ENCODE measurements around the gene MST1R.

MST1R gene

GRCh38 chr3:49844464-49845183, 59.0 kb downstream of the MST1R start:
- Histone ChIP-seq H3K9ac (ENCODE audit: low read length in 5 of 5) (no peak overlapping the region), H3K36me3 (ENCODE audit: control insufficient read depth in 5 of 5, insufficient read depth in 5 of 5, low read length in 5 of 5) (no peaks in the 10 kb centered on the region), H3K27ac (ENCODE audit: low read depth, low read length) (no peak overlapping the region), H3K27me3 (ENCODE audit: control insufficient read depth in 5 of 5, insufficient read depth in 4 of 5, low read length in 5 of 5) (no peaks in the 10 kb centered on the region), H3K4me1 (ENCODE audit: control insufficient read depth in 5 of 5, insufficient read depth in 5 of 5, low read length in 5 of 5) (peaks cover 3 to 23% (median 17%) of the 10 kb centered on the region in 5 donors), H3K4me3 (ENCODE audit: low read depth in 1 of 5, low read length in 5 of 5) (no peak overlapping the region), H3K9me3 (ENCODE audit: control insufficient read depth in 5 of 5, low read length in 5 of 5) (no peaks in the 10 kb centered on the region)

GRCh38 chr3:49842843-49843517, 60.7 kb downstream of the MST1R start:
- no peaks in the 10 kb centered on the region for H3K36me3 ChIP-seq (ENCODE audit: control insufficient read depth in 5 of 5, insufficient read depth in 5 of 5, low read length in 5 of 5)
- peaks cover 9 to 29% (median 22%) of the 10 kb centered on the region in 5 donors for H3K4me1 ChIP-seq (ENCODE audit: control insufficient read depth in 5 of 5, insufficient read depth in 5 of 5, low read length in 5 of 5)
- no peaks in the 10 kb centered on the region for H3K27me3 ChIP-seq (ENCODE audit: control insufficient read depth in 5 of 5, insufficient read depth in 4 of 5, low read length in 5 of 5)
- no peak overlapping the region for H3K4me3 ChIP-seq (ENCODE audit: low read depth in 1 of 5, low read length in 5 of 5)
- no peaks in the 10 kb centered on the region for H3K9me3 ChIP-seq (ENCODE audit: control insufficient read depth in 5 of 5, low read length in 5 of 5)
- no peak overlapping the region for H3K9ac ChIP-seq (ENCODE audit: low read length in 5 of 5)
- no peak overlapping the region for H3K27ac ChIP-seq (ENCODE audit: low read depth, low read length)

GRCh38 chr3:49841806-49842205, 61.9 kb downstream of the MST1R start:
- peaks cover 9 to 29% (median 22%) of the 10 kb centered on the region in 5 donors for H3K4me1 ChIP-seq (ENCODE audit: control insufficient read depth in 5 of 5, insufficient read depth in 5 of 5, low read length in 5 of 5)
- H3K9me3 ChIP-seq (ENCODE audit: control insufficient read depth in 5 of 5, low read length in 5 of 5) = no peaks in the 10 kb centered on the region
- no peaks in the 10 kb centered on the region for H3K36me3 ChIP-seq (ENCODE audit: control insufficient read depth in 5 of 5, insufficient read depth in 5 of 5, low read length in 5 of 5)
- no peak overlapping the region for H3K4me3 ChIP-seq (ENCODE audit: low read depth in 1 of 5, low read length in 5 of 5)
- H3K9ac ChIP-seq (ENCODE audit: low read length in 5 of 5) = no peak overlapping the region
- H3K27ac ChIP-seq (ENCODE audit: low read depth, low read length) = no peak overlapping the region
- no peaks in the 10 kb centered on the region for H3K27me3 ChIP-seq (ENCODE audit: control insufficient read depth in 5 of 5, insufficient read depth in 4 of 5, low read length in 5 of 5)

GRCh38 chr3:49841126-49841696, 62.5 kb downstream of the MST1R start:
- H3K9me3 ChIP-seq (ENCODE audit: control insufficient read depth in 5 of 5, low read length in 5 of 5) = no peaks in the 10 kb centered on the region
- no peak overlapping the region for H3K27ac ChIP-seq (ENCODE audit: low read depth, low read length)
- H3K27me3 ChIP-seq (ENCODE audit: control insufficient read depth in 5 of 5, insufficient read depth in 4 of 5, low read length in 5 of 5) = no peaks in the 10 kb centered on the region
- no peaks in the 10 kb centered on the region for H3K36me3 ChIP-seq (ENCODE audit: control insufficient read depth in 5 of 5, insufficient read depth in 5 of 5, low read length in 5 of 5)
- H3K4me3 ChIP-seq (ENCODE audit: low read depth in 1 of 5, low read length in 5 of 5) = no peak overlapping the region
- peak overlapping the region in 1 of 5 donors; percentile 24 for H3K9ac ChIP-seq (ENCODE audit: low read length in 5 of 5)
- peaks cover 9 to 29% (median 22%) of the 10 kb centered on the region in 5 donors for H3K4me1 ChIP-seq (ENCODE audit: control insufficient read depth in 5 of 5, insufficient read depth in 5 of 5, low read length in 5 of 5)

GRCh38 chr3:49840388-49840787, 63.3 kb downstream of the MST1R start:
- H3K4me3 ChIP-seq (ENCODE audit: low read depth in 1 of 5, low read length in 5 of 5) = no peak overlapping the region
- H3K9ac ChIP-seq (ENCODE audit: low read length in 5 of 5) = peak overlapping the region in 1 of 5 donors; percentile 10
- H3K4me1 ChIP-seq (ENCODE audit: control insufficient read depth in 5 of 5, insufficient read depth in 5 of 5, low read length in 5 of 5) = peaks cover 9 to 29% (median 22%) of the 10 kb centered on the region in 5 donors
- H3K9me3 ChIP-seq (ENCODE audit: control insufficient read depth in 5 of 5, low read length in 5 of 5) = no peaks in the 10 kb centered on the region
- no peak overlapping the region for H3K27ac ChIP-seq (ENCODE audit: low read depth, low read length)
- no peaks in the 10 kb centered on the region for H3K36me3 ChIP-seq (ENCODE audit: control insufficient read depth in 5 of 5, insufficient read depth in 5 of 5, low read length in 5 of 5)
- no peaks in the 10 kb centered on the region for H3K27me3 ChIP-seq (ENCODE audit: control insufficient read depth in 5 of 5, insufficient read depth in 4 of 5, low read length in 5 of 5)

- Histone ChIP-seq H3K36me3 (ENCODE audit: control insufficient read depth in 5 of 5, insufficient read depth in 5 of 5, low read length in 5 of 5) (no peaks in the 10 kb centered on the region), H3K4me3 (ENCODE audit: low read depth in 1 of 5, low read length in 5 of 5) (peak overlapping the region in 3 of 5 donors; percentile 32 to 51 (median 45)), H3K4me1 (ENCODE audit: control insufficient read depth in 5 of 5, insufficient read depth in 5 of 5, low read length in 5 of 5) (peaks cover 9 to 29% (median 22%) of the 10 kb centered on the region in 5 donors), H3K27ac (ENCODE audit: low read depth, low read length) (no peak overlapping the region), H3K9ac (ENCODE audit: low read length in 5 of 5) (no peak overlapping the region), H3K9me3 (ENCODE audit: control insufficient read depth in 5 of 5, low read length in 5 of 5) (no peaks in the 10 kb centered on the region), H3K27me3 (ENCODE audit: control insufficient read depth in 5 of 5, insufficient read depth in 4 of 5, low read length in 5 of 5) (no peaks in the 10 kb centered on the region)
These were observed 64.4 kb downstream of the MST1R start for GRCh38 chr3:49839193-49839809.

All from subcutaneous abdominal adipose tissue (tissue), 5 donors.